ENCODE data around the gene C2orf78.
"Not testable (repeated sequence)": the region's sequence is repeated elsewhere in the genome, so short reads cannot be mapped to it uniquely, and the experiment has no call there.

The C2orf78 gene

GRCh38 chr2:73779467-73780236, 4.3 kb upstream of the C2orf78 start, which contains the start of gene DUSP11:
Gene DUSP11, minus strand, starts transcription at chr2:73780103. Its CDS starts 129 bp downstream, at chr2:73779974.
- peak; percentile 96 for DNase-seq

- no peak for DNase-seq
Observed at GRCh38 chr2:73780237-73780582, 3.8 kb upstream of the C2orf78 start.

- not testable (repeated sequence) for DNase-seq
Observed at GRCh38 chr2:73783402-73783801, 581 bp upstream of the C2orf78 start.

- no peak for DNase-seq
Observed at GRCh38 chr2:73811878-73812277, 27.9 kb downstream of the C2orf78 start.

GRCh38 chr2:73812635-73813034, 28.7 kb downstream of the C2orf78 start:
- no peak for DNase-seq

GRCh38 chr2:73818296-73818695, 34.3 kb downstream of the C2orf78 start:
- DNase-seq = no peak

- DNase-seq = no peak
Observed at GRCh38 chr2:73821227-73821626, 37.2 kb downstream of the C2orf78 start.

GRCh38 chr2:73821669-73822068, 37.7 kb downstream of the C2orf78 start:
- no peak for DNase-seq

- DNase-seq = peak; percentile 31
Observed at GRCh38 chr2:73822276-73822675, 38.3 kb downstream of the C2orf78 start.

GRCh38 chr2:73822991-73823390, 39.0 kb downstream of the C2orf78 start:
- no peak for DNase-seq

- DNase-seq = no peak
Observed at GRCh38 chr2:73823416-73823815, 39.4 kb downstream of the C2orf78 start.

- peak; percentile 70 for DNase-seq
Observed at GRCh38 chr2:73823916-73824523, 40.0 kb downstream of the C2orf78 start.

- DNase-seq = no peak
Observed at GRCh38 chr2:73825408-73825807, 41.4 kb downstream of the C2orf78 start.

- peak; percentile 30 for DNase-seq
Observed at GRCh38 chr2:73827018-73827417, 43.0 kb downstream of the C2orf78 start.

GRCh38 chr2:73827660-73828388, 43.8 kb downstream of the C2orf78 start:
- no peak for DNase-seq

- no peak for DNase-seq
Observed at GRCh38 chr2:73828389-73828817, 44.4 kb downstream of the C2orf78 start.

- peak; percentile 97 for DNase-seq
Observed at GRCh38 chr2:73828818-73829570, 45.0 kb downstream of the C2orf78 start, which contains the start of gene STAMBP. Gene STAMBP, plus strand, starts transcription at chr2:73828961. Its CDS starts 1,896 bp downstream, at chr2:73830857.

GRCh38 chr2:73830871-73831401, 47.0 kb downstream of the C2orf78 start:
- no peak for DNase-seq

- no peak for DNase-seq
Observed at GRCh38 chr2:73832930-73833329, 48.9 kb downstream of the C2orf78 start.

- DNase-seq = no peak
Observed at GRCh38 chr2:73836141-73836943, 52.4 kb downstream of the C2orf78 start.

- DNase-seq = no peak
Observed at GRCh38 chr2:73837847-73838585, 54.0 kb downstream of the C2orf78 start.

All from RPMI8226 (cell line).